IPS-20b (cell line): ENCODE measurements around the gene ADCY9.
"Not testable (repeated sequence)": the region's sequence is repeated elsewhere in the genome, so short reads cannot be mapped to it uniquely, and the experiment has no call there.

Experiments used
- H3K27ac ChIP-seq: one replicate; pipeline ENCODE4 v1.5.1; 2013; ENCODE audit warnings: low read length
- H3K27me3 ChIP-seq: 2 replicates; pipeline ENCODE4 v1.6.1; 2013; ENCODE audit warnings: mild to moderate bottlenecking, low read length, inconsistent platforms; ENCODE audit not compliant: insufficient read depth
- H3K36me3 ChIP-seq: 2 replicates; pipeline ENCODE4 v1.6.1; 2013; ENCODE audit warnings: low read depth, mild to moderate bottlenecking, inconsistent platforms, low read length, moderate library complexity; ENCODE audit not compliant: insufficient read depth
- H3K4me1 ChIP-seq: 2 replicates; pipeline ENCODE4 v1.6.1; 2013; ENCODE audit warnings: mild to moderate bottlenecking, control low read depth, inconsistent platforms, low read length, moderate library complexity; ENCODE audit not compliant: insufficient read depth
- H3K4me3 ChIP-seq: 2 replicates; pipeline ENCODE4 v1.5.1; 2013; ENCODE audit warnings: mild to moderate bottlenecking, low read length, inconsistent platforms
- H3K9ac ChIP-seq: 2 replicates; pipeline ENCODE4 v1.6.1; 2013; ENCODE audit warnings: low read depth, mild to moderate bottlenecking, inconsistent platforms, low read length, moderate library complexity
- H3K9me3 ChIP-seq: 2 replicates; pipeline ENCODE4 v1.6.1; 2013; ENCODE audit warnings: mild to moderate bottlenecking, low read depth, low read length, inconsistent platforms; ENCODE audit not compliant: insufficient read depth

The ADCY9 gene

DNA sequence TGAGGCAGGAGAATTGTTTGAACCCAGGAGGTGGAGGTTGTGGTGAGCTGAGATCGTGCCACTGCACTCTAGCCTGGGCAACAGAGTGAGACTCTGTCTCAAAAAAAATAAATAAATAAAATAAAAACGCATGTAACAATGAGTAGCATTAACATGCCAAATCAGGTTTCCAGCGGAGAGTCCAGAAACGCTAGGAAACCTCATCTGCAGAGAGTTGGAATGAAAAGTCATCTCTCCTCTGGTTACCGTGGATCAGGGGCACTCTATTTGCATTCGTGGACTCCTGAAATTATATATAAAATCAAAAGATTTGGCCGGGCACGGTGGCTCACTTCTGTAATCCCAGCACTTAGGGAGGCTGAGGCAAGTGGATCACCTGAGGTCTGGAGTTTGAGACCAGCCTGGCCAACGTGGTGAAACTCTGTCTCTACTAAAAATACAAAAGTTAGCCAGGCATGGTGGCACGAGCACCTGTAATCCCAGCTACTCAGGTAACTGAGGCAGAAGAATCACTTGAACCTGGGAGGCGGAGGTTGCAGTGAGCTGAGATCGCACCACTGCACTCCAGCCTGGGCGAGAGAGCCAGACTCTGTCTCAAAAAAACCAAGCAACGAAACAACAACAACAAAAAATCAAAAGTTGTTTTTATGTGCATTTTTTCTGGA lies 156.2 kb downstream of the ADCY9 start:
- H3K36me3 ChIP-seq, H3K4me3 ChIP-seq, H3K4me1 ChIP-seq, H3K9me3 ChIP-seq, H3K27me3 ChIP-seq, H3K9ac ChIP-seq, H3K27ac ChIP-seq: not testable (repeated sequence)

- no peak overlapping the region for H3K27ac ChIP-seq
- H3K9ac ChIP-seq, result no peak overlapping the region
- no peak overlapping the region for H3K4me3 ChIP-seq
- H3K4me1 ChIP-seq, result peaks cover 9% of the 10 kb centered on the region; the same call in 1 of the 2 replicates
- peaks cover 5% of the 10 kb centered on the region; the same call in 1 of the 2 replicates for H3K27me3 ChIP-seq
- H3K9me3 ChIP-seq, result no peaks in the 10 kb centered on the region
- no peaks in the 10 kb centered on the region for H3K36me3 ChIP-seq
Observed at GRCh38 chr16:3959148-3959547, 157.1 kb downstream of the ADCY9 start.

DNA sequence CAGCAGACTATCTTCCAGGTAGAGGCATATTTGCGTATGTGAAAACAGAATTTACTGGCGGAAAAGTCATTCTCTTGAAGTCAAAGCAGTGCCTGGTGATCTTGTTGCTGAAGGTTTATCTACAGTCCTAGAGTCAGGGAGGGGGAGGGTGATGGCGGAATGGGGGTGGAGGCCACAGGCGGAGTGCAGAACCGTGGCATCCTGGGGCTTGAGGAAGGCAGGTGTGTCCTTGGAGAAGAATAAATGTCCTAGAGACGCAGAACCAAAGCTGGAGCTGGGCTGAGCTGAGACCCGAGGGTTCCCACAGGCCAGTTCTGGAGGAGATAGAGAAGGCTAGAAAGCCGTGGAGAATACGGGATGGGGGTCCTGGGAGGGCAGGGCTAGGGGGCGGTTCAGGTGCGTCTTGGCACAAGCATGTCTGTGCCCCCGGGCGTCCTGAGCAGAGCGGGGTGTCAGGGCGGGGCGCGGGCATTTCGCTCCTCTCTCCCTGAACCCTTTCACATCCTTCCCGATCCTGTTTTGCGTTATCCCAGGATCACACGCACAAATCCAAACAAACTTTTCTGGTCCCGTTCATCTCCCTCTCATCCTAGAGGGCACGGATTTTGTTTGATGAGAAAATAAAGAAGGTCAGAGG lies 158.8 kb downstream of the ADCY9 start:
- Histone ChIP-seq H3K27ac (no peak overlapping the region), H3K4me3 (no peak overlapping the region), H3K27me3 (no peaks in the 10 kb centered on the region), H3K9me3 (no peaks in the 10 kb centered on the region), H3K9ac (no peak overlapping the region), H3K36me3 (no peaks in the 10 kb centered on the region), H3K4me1 (peaks cover 3% of the 10 kb centered on the region; the same call in 1 of the 2 replicates)

DNA sequence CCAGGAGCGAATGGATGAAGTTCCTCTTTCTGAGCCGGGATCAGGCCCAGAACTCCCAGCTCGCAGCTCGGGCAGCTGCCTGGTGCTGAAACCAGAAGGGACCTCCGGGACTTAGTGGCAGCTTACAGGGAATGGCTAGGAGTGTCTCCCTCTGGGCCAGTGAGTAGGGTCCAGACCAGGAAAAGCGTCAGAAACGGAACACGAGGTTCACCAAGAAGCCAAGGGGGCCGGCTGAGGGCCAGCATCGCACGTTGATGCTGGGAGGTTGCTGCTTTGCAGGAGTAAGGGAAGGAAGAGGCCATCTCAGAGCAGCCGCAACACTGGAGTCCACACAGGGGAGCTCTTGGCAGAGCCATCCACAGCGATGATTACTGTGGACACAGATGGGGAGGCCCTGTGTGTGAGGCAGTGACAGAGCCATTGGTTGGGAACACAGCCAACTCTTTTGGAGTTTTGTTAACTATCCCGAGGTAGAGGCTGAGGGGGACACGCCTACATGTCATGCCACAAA lies 161.8 kb downstream of the ADCY9 start:
- Histone ChIP-seq H3K4me1 (peaks cover 3% of the 10 kb centered on the region; the same call in 1 of the 2 replicates), H3K27me3 (no peaks in the 10 kb centered on the region), H3K9ac (no peak overlapping the region), H3K9me3 (no peaks in the 10 kb centered on the region), H3K4me3 (no peak overlapping the region), H3K36me3 (no peaks in the 10 kb centered on the region), H3K27ac (no peak overlapping the region)

- no peak overlapping the region for H3K4me3 ChIP-seq
- no peak overlapping the region for H3K27ac ChIP-seq
- H3K4me1 ChIP-seq, result peaks cover 3% of the 10 kb centered on the region; the same call in 1 of the 2 replicates
- no peaks in the 10 kb centered on the region for H3K9me3 ChIP-seq
- H3K27me3 ChIP-seq, result no peaks in the 10 kb centered on the region
- no peak overlapping the region for H3K9ac ChIP-seq
- H3K36me3 ChIP-seq, result no peaks in the 10 kb centered on the region
Observed at GRCh38 chr16:3953728-3954410, 162.4 kb downstream of the ADCY9 start.

DNA sequence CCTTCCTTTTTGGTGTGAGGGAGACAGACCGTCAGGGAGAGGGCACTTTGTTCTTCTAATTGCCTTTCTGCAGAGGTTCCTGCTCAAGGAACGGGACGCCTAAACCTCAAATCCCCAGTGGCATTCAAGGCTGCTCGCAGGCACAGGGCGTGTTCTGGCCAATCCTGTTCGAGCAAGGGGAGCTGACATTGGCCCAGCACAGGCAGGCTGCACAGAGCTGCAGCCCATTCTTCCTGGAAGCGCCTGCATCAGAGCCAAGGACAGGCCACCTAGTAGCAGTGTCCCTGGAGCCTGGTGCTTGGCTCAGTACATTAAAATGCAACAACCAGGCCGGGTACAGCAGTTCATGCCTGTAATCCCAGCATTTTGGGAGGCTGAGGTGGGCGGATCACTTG lies 163.5 kb downstream of the ADCY9 start:
- no peak overlapping the region for H3K4me3 ChIP-seq
- H3K9me3 ChIP-seq, result no peaks in the 10 kb centered on the region
- no peaks in the 10 kb centered on the region for H3K27me3 ChIP-seq
- no peak overlapping the region for H3K27ac ChIP-seq
- H3K4me1 ChIP-seq, result peaks cover 3% of the 10 kb centered on the region; the same call in 1 of the 2 replicates
- no peaks in the 10 kb centered on the region for H3K36me3 ChIP-seq
- no peak overlapping the region for H3K9ac ChIP-seq

GRCh38 chr16:3951861-3952736 lies 164.1 kb downstream of the ADCY9 start:
- no peaks in the 10 kb centered on the region for H3K27me3 ChIP-seq
- H3K9ac ChIP-seq, result no peak overlapping the region
- peaks cover under 1% of the 10 kb centered on the region; the same call in 1 of the 2 replicates for H3K4me1 ChIP-seq
- H3K4me3 ChIP-seq, result no peak overlapping the region
- no peaks in the 10 kb centered on the region for H3K36me3 ChIP-seq
- no peak overlapping the region for H3K27ac ChIP-seq
- H3K9me3 ChIP-seq, result no peaks in the 10 kb centered on the region

- not testable (repeated sequence) for H3K9me3 ChIP-seq, H3K36me3 ChIP-seq, H3K4me3 ChIP-seq, H3K27me3 ChIP-seq, H3K4me1 ChIP-seq, H3K9ac ChIP-seq, H3K27ac ChIP-seq
Observed at GRCh38 chr16:3951380-3951779, 164.9 kb downstream of the ADCY9 start.

- no peaks in the 10 kb centered on the region for H3K4me1 ChIP-seq
- H3K27ac ChIP-seq, result no peak overlapping the region
- H3K27me3 ChIP-seq, result no peaks in the 10 kb centered on the region
- H3K4me3 ChIP-seq, result no peak overlapping the region
- H3K9ac ChIP-seq, result no peak overlapping the region
- H3K9me3 ChIP-seq, result no peaks in the 10 kb centered on the region
- no peaks in the 10 kb centered on the region for H3K36me3 ChIP-seq
Observed at GRCh38 chr16:3950343-3951193, 165.7 kb downstream of the ADCY9 start.

DNA sequence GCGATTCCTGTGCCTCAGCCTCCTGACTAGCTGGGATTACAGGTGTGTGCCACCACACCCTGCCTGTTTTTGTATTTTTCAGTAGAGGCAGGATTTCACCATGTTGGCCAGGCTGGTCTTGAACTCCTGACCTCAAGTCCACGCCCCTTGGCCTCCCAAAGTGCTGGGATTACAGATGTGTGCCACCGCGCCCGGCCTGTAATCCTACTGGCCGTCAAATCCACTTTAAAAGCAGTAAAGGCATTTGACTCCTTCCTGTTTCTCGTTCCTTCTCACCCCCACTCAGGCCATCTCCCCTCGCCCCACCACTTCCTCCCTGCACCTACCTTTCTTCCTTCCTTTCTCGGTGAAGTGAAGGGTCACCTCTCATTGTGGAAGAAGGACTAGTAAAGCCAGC lies 166.3 kb downstream of the ADCY9 start:
- H3K27me3 ChIP-seq, result no peaks in the 10 kb centered on the region
- no peaks in the 10 kb centered on the region for H3K4me1 ChIP-seq
- no peaks in the 10 kb centered on the region for H3K9me3 ChIP-seq
- H3K9ac ChIP-seq, result no peak overlapping the region
- no peak overlapping the region for H3K4me3 ChIP-seq
- no peak overlapping the region for H3K27ac ChIP-seq
- H3K36me3 ChIP-seq, result no peaks in the 10 kb centered on the region
